ENCODE measurements around the gene CLTC.

The CLTC gene

GRCh38 chr17:59730268-59730834 is 110.7 kb downstream of the CLTC start:
- DNase-seq: no peak

- DNase-seq: no peak
These were observed 114.0 kb downstream of the CLTC start for GRCh38 chr17:59733697-59734096.

- no peak for DNase-seq
These were observed 114.5 kb downstream of the CLTC start for GRCh38 chr17:59734226-59734625.

DNA sequence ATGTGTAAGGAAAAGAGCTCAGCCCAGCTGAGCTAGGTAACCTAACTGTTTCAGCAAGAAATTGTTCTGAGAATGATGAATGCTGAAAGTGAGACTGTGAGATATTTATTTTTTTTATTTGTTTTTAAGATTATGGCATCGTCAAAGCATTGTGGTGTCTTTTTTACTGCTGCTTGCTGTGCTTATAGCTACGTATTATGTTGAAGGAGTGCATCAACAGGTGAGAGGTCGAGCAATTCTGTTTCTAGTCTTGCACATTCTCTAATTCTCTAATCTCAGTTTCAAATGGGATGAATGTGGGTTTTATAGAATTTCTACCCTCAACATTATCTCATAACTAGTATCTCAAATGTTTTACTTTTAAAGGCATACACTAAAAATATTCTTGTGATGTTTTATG is 117.6 kb downstream of the CLTC start:
- DNase-seq: no peak

GRCh38 chr17:59743842-59744241 is 124.1 kb downstream of the CLTC start:
- no peak for DNase-seq

GRCh38 chr17:59745040-59745439 is 125.3 kb downstream of the CLTC start:
- DNase-seq: no peak
